BE2C (cell line): ENCODE data around the gene DOK6.

ENCODE experiments used
- DNase-seq: peaks from one replicate; pipeline ENCODE4 v3.0.0-alpha.2; 2020
- H3K27me3 ChIP-seq: fragments of 250-450 bp; sonication (Bioruptor Pico); 2 replicates; pipeline ENCODE4 v1.5.1; 2020; ENCODE audit warnings: mild to moderate bottlenecking
- H3K36me3 ChIP-seq: fragments of 250-450 bp; sonication (Bioruptor Pico); 2 replicates; pipeline ENCODE4 v1.5.1; 2020; ENCODE audit warnings: mild to moderate bottlenecking
- H3K4me1 ChIP-seq: fragments of 250-450 bp; sonication (Bioruptor Pico); 2 replicates; pipeline ENCODE4 v1.5.1; 2020
- H3K4me3 ChIP-seq: 2 replicates; pipeline ENCODE4 v1.5.1; 2011; ENCODE audit warnings: low read depth, low read length
- H3K9me3 ChIP-seq: fragments of 250-450 bp; sonication (Bioruptor Pico); 2 replicates; pipeline ENCODE4 v1.5.1; 2020
- CTCF ChIP-seq: IDR thresholded peaks from 2 replicates; pipeline ENCODE4 v1.5.1; 2012; ENCODE audit warnings: mild to moderate bottlenecking, low read depth, low read length

DOK6 gene

GRCh38 chr18:69725855-69726508 is 325.3 kb downstream of the DOK6 start:
- TF ChIP-seq CTCF: no peak
- H3K27me3 ChIP-seq: no peaks in the 10 kb centered on the region
- H3K4me3 ChIP-seq: no peak overlapping the region
- no peaks in the 10 kb centered on the region for H3K36me3 ChIP-seq
- H3K9me3 ChIP-seq: no peaks in the 10 kb centered on the region
- no peaks in the 10 kb centered on the region for H3K4me1 ChIP-seq
- DNase-seq: no peak

- no peaks in the 10 kb centered on the region for H3K27me3 ChIP-seq
- no peak for DNase-seq
- H3K36me3 ChIP-seq: no peaks in the 10 kb centered on the region
- H3K4me1 ChIP-seq: no peaks in the 10 kb centered on the region
- H3K4me3 ChIP-seq: no peak overlapping the region
- no peak for TF ChIP-seq CTCF
- H3K9me3 ChIP-seq: no peaks in the 10 kb centered on the region
Observed at GRCh38 chr18:69727912-69728572, 327.4 kb downstream of the DOK6 start.

- no peaks in the 10 kb centered on the region for H3K4me1 ChIP-seq
- H3K4me3 ChIP-seq: no peak overlapping the region
- H3K27me3 ChIP-seq: no peaks in the 10 kb centered on the region
- no peaks in the 10 kb centered on the region for H3K36me3 ChIP-seq
- no peaks in the 10 kb centered on the region for H3K9me3 ChIP-seq
- TF ChIP-seq CTCF: no peak
- no peak for DNase-seq
Observed at GRCh38 chr18:69730664-69731063, 330.0 kb downstream of the DOK6 start.

- no peaks in the 10 kb centered on the region for H3K27me3 ChIP-seq
- no peak for TF ChIP-seq CTCF
Observed at GRCh38 chr18:69734536-69734935, 333.8 kb downstream of the DOK6 start.

GRCh38 chr18:69736730-69737129 is 336.0 kb downstream of the DOK6 start:
- DNase-seq: no peak
- no peak overlapping the region for H3K4me3 ChIP-seq
- no peaks in the 10 kb centered on the region for H3K36me3 ChIP-seq
- no peak for TF ChIP-seq CTCF
- H3K9me3 ChIP-seq: no peaks in the 10 kb centered on the region
- H3K27me3 ChIP-seq: no peaks in the 10 kb centered on the region
- H3K4me1 ChIP-seq: no peaks in the 10 kb centered on the region

More at GRCh38 chr18:69734536-69734935, 333.8 kb downstream of the DOK6 start:
- no peak overlapping the region for H3K4me3 ChIP-seq
- DNase-seq: no peak
- no peaks in the 10 kb centered on the region for H3K9me3 ChIP-seq
- no peaks in the 10 kb centered on the region for H3K36me3 ChIP-seq
- no peaks in the 10 kb centered on the region for H3K4me1 ChIP-seq

- H3K36me3 ChIP-seq: no peaks in the 10 kb centered on the region
- DNase-seq: no peak
Observed at GRCh38 chr18:69737851-69738250, 337.2 kb downstream of the DOK6 start.

More at GRCh38 chr18:69737851-69738250, 337.2 kb downstream of the DOK6 start:
- Histone ChIP-seq H3K9me3 (no peaks in the 10 kb centered on the region), H3K27me3 (no peaks in the 10 kb centered on the region), H3K4me1 (no peaks in the 10 kb centered on the region), H3K4me3 (no peak overlapping the region)
- TF ChIP-seq CTCF: no peak
